T-helper 1 cell treated with Interleukin-12 subunit alpha and Interleukin-12 subunit beta and Interleukin-4 antibody, amounts not matched to agents 30 ng/mL and 1 ng/mL, for 36 hours (primary cell): Measurements from ENCODE around the gene LRRC8D. TPM values are rescaled to one million over a fixed set of nuclear protein-coding genes. Genes with fewer than 3 reads are reported as not detected.

Source experiments
- intact Hi-C: fragments of 100-400 bp; cut with micrococcal nuclease; formaldehyde crosslinking; loops from one replicate; pipeline ENCODE4 v1.15.1; 2024
- total RNA-seq: library from RNA; stranded (reverse); gene quantifications from 2 replicates; pipeline ENCODE4 v1.2.3, GENCODE V29; 2022

The LRRC8D gene
- total RNA-seq, 1 donor from 2014 or later: 34.4 TPM

DNA sequence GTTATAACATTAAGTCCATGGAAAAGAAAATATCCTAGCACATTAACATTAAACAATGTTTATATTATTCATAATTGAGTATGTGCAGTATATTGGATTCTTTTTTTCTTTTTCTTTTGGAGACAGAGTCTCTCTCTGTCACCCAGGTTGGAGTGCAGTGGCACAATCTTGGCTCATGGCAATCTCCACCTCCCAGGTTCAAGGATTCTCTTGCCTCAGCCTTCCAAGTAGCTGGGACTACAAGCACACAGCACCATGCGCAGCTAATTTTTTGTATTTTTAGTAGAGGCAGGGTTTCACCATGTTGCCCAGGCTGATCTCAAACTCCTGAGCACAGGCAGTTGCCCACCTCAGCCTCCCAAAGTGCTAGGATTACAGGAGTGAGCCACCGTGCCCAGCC, 162.0 kb downstream of the LRRC8D start:
- intact Hi-C loops: loop anchor here (10.0 kb wide), 1 partner anchor 898 kb away; no protein-coding TSS in a partner anchor

DNA sequence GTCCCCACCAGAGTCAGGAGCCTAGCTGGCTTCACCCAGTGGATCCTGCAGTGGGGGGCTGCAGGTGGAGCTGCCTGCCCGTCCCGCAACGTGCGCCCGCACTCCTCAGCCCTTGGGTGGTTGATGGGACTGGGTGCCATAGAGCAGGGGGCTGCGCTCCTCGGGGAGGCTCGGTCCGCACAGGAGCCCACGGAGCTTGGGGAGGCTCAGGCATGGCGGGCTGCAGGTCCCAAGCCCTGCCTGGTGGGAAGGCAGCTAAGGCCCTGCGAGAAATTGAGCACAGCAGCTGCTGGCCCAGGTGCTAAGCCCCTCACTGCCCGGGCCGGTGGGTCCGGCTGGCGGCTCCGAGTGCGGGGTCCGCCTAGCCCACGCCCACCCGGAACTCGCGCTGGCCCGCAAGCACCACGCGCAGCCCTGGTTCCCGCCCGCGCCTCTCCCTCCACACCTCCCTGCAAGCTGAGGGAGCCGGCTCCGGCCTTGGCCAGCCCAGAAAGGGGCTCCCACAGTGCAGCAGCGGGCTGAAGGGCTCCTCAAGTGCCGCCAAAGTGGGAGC, 163.8 kb downstream of the LRRC8D start:
- intact Hi-C loops: loop anchor here (5.0 to 10.0 kb wide), 2 partner anchors 517 to 900 kb away; no protein-coding TSS in a partner anchor

DNA sequence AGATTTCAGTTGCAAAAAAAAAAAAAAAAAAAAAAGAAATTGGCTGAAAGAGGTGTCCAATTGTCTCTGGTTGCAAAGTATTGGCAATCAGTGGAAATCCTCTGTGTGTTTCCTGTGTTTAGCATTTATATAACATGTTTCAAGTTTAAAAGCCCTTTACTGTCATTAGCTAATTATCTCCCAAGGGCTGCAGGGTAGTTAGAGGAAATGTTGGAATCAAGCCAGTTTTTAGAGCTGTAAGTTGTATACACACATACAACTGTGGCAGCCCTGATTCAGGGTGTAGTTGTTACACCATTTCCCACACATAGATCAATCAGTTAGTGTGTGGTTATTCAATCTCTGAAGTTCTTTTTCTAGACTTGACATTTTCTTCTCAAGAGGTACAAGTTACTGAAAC, 165.2 kb downstream of the LRRC8D start:
- intact Hi-C loops: loop anchor here (2.0 to 10.0 kb wide), 4 partner anchors 465 to 1013 kb away; no protein-coding TSS in a partner anchor

Other genes starting within 250 kb of the LRRC8D start
- gene LRRC8C, start 187.9 kb upstream of the LRRC8D start, total RNA-seq: 44.7 and 46.8 TPM in 2 replicates
- 22.6 and 23.5 TPM in 2 replicates for gene ZNF326, start 174.1 kb downstream of the LRRC8D start, total RNA-seq